G401.6 (cell line): ENCODE results near the gene MPP7.
"Not testable (repeated sequence)": the region's sequence is repeated elsewhere in the genome, so short reads cannot be mapped to it uniquely, and the experiment has no call there.

Experiments
- FAIRE-seq: peaks from 2 replicates; lab custom pipeline; 2012; peaks lifted over from hg19 to GRCh38; lab: Jason Lieb, UNC

The MPP7 gene

DNA sequence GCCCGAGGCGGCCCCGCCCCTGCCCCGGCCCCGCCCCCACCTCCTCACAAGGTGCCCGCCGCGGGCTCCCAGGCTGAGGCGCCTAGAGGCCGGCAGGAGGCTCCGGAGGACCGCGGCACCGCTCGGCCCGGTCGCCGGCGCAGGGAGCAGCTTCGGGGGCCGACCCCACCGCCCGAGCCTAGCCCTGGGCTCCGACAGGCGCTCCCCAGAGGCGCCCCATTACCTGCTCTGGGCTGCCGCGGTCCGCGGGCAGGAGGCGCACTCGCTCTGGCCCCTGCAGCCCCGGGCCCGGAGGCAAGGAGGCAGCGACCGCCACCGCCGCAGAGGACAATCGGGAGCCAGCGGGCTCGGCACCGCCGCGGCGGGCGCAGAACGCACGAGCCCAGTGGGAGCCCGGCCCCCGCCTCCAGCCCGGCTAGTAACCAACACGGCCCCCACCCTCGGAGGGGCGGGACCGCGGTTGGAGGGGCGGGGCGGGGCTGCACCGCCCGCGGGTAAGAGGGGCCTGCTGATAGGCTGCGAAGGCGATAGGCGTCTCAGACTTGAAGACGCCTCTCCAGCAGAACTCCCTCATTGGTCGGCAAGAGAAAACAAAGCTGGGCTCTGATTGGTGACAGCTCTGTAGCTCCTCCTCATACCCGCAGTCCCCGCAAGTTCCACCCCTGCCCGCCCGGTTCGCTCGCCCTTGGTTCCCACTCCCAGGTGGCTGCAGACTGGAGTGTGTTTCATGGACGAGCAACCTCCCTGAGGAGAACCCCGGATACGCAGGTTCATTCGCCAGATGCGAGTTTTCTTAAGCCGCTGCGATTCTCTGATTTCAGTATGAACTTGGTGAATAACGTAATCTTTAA lies at the start of gene MPP7:
Gene MPP7 (minus strand): TSS at position 427 of the 851 bp plus-strand sequence. CDS start 64,460 bp downstream, outside the sequence.
- peak; percentile 97 for FAIRE-seq

DNA sequence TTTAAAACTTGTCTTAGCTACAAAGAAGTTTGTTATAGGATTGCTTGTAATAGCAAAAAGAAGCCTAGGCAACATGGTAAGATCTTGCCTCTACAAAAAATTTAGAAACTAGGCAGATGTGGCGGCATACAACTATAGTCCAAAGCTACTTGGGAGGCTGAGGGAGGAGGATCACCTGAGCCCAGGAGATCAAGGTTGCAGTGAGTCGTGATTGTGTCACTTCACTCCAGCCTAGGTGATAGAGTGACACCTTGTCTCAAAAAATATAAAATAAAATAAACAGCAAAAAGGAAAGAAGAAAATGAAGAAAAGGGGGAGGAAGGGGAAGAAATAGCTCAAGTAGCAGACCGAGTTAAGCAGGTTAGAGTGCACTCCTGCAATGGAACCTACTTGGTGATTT lies 47.0 kb upstream of the MPP7 start:
- no peak for FAIRE-seq

GRCh38 chr10:28343987-28344895 lies 41.4 kb upstream of the MPP7 start:
- FAIRE-seq: no peak

GRCh38 chr10:28343252-28343651 lies 40.4 kb upstream of the MPP7 start:
- FAIRE-seq: no peak

DNA sequence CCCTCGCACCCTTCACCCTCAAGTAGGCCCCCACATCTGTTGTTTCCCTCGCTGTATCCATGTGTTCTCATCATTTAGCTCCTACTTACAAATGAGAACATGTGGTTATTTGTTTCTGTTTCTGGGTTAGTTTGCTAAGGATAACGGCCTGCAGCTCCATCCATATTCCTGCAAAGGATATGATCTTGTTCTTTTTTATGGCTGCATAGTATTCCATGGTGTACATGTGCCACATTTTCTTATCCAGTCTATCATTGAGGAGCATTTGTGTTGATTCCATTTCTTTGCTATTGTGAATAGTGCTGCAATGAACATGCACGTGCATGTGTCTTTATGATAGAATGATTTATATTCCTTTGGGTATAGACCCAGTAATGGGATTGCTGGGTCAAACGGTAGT lies 38.8 kb upstream of the MPP7 start:
- FAIRE-seq: not testable (repeated sequence)

GRCh38 chr10:28332726-28333125 lies 29.9 kb upstream of the MPP7 start:
- no peak for FAIRE-seq

GRCh38 chr10:28331841-28332240 lies 29.0 kb upstream of the MPP7 start:
- no peak for FAIRE-seq

DNA sequence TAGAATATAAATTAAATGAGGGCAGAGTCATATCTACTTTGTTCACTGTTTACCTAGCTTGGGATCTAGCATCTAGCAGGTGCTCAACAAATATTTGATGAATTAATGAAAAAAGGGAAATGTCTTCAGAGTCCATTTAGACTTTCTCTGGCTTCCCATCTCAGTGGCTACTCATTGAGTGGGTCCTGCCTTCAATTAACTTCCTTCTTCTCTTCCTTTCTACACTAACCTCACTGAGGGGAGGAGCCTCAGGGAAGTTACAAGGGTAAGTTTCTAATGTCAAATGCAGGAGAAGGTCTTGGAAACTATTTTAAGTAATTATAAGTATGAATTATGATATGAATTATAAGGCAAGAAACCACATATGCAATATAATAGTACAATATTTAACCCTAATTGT lies 28.2 kb upstream of the MPP7 start:
- FAIRE-seq: no peak

DNA sequence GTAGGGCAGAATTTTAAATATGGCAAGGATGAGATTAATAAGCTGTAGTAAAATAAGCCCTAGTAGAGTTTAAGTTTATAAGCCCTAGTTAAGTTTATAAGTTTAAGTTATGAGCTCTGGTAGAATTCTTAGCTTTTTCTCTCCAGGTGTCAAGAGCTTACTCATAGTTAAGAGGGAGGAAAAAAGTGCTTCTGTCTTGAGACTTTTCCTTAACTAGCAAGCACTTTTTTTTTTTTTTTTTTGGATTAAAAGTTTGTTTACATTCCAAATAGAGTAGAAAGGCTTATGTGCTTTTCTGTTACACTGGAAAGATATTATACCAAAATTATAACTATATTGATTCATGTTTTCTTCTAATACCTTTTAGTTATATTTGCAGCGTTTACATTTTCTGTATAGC lies 25.5 kb upstream of the MPP7 start:
- FAIRE-seq: no peak

- FAIRE-seq: no peak
Measured at GRCh38 chr10:28327491-28327880, 24.6 kb upstream of the MPP7 start.

- FAIRE-seq: no peak
Measured at GRCh38 chr10:28326516-28327490, 23.9 kb upstream of the MPP7 start.

- FAIRE-seq: no peak
Measured at GRCh38 chr10:28320799-28321198, 17.9 kb upstream of the MPP7 start.

DNA sequence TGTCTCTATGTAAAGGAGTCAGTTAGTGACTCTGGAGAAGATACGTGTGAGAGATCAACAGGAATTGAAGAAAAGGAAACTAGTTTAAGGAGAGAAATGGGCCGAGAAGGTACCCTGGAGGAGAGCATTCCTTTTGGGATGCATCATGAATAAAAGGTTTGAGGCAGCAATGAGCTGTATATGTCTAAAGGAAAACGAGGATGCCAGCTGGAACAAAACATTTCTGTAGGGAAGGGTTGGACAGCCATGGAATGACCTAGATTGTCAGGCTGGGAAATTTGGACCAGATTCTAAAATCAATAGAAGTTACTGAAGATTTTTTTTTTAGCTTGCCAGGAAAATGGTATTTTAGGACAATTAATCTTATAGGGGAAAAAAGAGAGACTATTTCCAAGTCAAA lies 17.2 kb upstream of the MPP7 start:
- FAIRE-seq: no peak

DNA sequence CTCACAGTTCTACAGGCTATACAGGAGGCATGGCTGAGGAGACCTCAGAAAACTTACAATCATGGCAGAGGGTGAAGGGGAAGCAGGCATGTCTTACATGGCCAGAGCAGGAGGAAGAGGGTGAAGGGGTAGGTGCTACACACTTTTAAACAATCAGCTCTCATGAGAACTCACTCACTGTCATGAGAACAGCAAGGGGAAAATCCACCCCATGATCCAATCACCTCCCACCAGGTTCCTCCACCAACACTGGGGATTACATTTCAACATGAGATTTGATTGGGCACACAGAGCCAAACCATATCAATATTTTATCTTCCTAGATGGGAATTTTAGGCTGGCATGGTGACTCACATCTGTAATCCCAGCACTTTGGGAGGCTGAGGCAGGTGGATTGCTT lies 16.2 kb upstream of the MPP7 start:
- FAIRE-seq: not testable (repeated sequence)

GRCh38 chr10:28318626-28319025 lies 15.8 kb upstream of the MPP7 start:
- no peak for FAIRE-seq

DNA sequence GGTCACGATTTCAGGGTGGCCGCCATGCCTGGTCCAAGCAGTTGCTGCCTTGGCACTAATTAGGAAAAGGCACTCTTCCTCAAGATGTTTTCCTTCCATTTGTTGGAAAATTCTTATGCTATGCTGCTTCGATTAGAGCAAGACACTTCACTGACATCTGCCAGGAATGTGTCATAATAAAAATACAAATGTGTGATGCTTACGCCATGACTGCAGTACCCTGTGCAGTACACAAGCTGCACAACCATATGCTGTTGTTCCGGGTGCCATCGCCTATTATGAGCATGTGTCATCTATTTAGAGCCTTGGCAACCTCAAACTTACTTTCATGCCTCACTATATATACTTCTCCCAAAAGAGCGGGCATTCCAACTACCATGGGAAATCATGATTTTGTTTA lies 14.9 kb upstream of the MPP7 start:
- FAIRE-seq: no peak

- FAIRE-seq: no peak
Measured at GRCh38 chr10:28316696-28317095, 13.8 kb upstream of the MPP7 start.

GRCh38 chr10:28315140-28315539 lies 12.3 kb upstream of the MPP7 start:
- no peak for FAIRE-seq

DNA sequence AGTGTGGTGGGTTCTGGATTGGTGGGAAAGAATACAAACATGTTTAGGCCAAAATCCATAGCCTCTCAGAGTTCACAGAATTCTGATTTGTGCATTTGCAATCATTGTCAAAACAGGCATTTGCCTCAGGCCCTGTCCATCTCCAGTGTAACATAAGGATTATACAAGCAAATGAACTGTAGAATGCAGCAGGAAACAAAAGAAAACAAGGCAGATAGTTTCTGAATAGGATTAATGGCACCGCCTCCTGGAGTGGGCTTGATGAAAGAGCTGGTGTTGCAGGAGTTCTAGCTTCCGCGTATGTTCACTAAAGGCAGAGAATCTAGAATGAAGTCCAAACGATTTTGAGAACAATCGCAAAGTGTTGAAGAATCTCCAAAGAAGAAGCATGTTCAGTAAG lies 11.3 kb upstream of the MPP7 start:
- no peak for FAIRE-seq

GRCh38 chr10:28312572-28312971 lies 9.7 kb upstream of the MPP7 start:
- FAIRE-seq: no peak

DNA sequence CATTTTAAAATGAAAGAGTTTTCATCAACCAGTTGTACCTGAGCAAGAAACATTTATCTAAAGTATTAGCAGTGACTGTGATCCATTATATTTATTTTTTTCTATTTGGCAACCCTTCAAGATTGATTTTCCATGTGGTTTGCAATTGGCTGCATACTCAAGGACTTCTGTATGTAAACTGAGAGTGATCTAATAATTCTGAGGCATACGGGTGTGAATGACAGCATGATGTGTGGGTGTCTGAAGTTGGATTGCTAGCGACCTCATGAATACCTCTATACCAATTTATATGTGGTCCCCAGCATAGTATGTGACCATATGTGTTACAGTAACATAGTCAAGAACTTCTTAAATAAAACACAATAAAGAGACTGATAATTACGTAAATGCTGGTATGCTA lies 8.2 kb upstream of the MPP7 start:
- FAIRE-seq: no peak

DNA sequence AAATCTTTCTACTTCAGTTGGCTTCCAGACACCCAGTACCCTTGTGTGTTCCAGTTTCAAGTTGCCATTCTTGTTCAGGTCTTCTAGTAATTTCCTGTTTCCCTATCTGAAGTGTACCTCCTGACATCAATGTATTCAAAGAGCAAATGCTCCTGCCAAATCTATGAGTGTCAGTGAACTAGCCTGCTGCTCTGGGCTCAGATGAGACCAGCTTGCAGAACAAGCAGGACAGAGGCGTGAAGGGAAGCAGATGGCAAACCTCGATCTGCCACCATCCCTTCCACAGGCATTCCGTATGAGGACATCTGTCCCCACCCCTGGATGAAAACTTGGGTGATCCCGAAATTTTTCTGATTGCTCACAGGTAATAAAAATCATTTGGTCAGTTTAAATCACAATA lies 4.4 kb upstream of the MPP7 start:
- FAIRE-seq: no peak
